Measurements from ENCODE around the gene ZNF831.

ZNF831 gene

DNA sequence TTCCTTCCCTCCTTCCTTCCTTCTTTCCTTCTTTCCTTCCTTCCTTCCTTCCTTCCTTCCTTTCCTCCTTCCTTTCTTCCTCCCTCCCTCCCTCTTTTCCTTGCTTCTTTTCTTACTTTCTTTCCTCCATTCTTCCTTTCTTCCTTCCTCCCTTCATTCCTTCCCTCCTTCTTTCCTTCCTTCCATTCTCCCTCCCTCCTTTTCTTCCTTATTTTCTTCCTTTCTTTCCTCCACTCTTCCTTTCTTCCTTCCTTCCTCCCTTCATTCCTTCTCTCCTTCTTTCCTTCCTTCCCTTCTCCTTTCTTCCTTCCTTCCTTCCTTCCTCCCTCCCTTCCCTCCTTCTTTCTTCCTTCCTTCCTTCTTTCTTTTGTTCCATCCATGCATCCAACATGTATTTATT is 101.7 kb downstream of the ZNF831 start:
- TF ChIP-seq, protein P1, sequence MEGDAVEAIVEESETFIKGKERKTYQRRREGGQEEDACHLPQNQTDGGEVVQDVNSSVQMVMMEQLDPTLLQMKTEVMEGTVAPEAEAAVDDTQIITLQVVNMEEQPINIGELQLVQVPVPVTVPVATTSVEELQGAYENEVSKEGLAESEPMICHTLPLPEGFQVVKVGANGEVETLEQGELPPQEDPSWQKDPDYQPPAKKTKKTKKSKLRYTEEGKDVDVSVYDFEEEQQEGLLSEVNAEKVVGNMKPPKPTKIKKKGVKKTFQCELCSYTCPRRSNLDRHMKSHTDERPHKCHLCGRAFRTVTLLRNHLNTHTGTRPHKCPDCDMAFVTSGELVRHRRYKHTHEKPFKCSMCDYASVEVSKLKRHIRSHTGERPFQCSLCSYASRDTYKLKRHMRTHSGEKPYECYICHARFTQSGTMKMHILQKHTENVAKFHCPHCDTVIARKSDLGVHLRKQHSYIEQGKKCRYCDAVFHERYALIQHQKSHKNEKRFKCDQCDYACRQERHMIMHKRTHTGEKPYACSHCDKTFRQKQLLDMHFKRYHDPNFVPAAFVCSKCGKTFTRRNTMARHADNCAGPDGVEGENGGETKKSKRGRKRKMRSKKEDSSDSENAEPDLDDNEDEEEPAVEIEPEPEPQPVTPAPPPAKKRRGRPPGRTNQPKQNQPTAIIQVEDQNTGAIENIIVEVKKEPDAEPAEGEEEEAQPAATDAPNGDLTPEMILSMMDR (conservative IDR thresholded peaks at IDR 0.05; ENCODE audit: low read length), result no peak
- DNase-seq (ENCODE audit: low read depth), result no peak
- H3K4me3 ChIP-seq (ENCODE audit: low read length), result no peak overlapping the region

DNA sequence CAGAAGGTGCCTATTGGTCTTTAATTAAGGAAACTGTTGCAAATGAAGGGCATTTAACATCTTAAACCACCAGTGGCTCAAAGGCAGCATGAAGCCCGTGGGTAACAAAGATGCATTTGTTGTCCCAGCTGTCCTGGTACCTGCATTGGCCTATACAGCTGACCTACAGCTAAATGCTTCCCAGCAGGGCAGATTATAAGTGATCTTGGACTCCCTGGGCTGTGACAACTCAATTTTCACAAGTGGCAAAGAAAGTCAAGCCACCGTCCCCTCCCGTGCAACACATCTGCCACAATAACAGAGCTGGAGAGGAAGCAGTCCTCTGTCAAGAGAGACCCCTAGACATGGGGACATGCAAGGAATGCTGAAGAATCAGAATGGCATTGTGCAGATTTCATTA is 105.2 kb downstream of the ZNF831 start:
- H3K4me3 ChIP-seq (ENCODE audit: low read length), result no peak overlapping the region
- no peak for DNase-seq (ENCODE audit: low read depth)
- TF ChIP-seq, protein P1 (conservative IDR thresholded peaks at IDR 0.05; ENCODE audit: low read length), result no peak

DNA sequence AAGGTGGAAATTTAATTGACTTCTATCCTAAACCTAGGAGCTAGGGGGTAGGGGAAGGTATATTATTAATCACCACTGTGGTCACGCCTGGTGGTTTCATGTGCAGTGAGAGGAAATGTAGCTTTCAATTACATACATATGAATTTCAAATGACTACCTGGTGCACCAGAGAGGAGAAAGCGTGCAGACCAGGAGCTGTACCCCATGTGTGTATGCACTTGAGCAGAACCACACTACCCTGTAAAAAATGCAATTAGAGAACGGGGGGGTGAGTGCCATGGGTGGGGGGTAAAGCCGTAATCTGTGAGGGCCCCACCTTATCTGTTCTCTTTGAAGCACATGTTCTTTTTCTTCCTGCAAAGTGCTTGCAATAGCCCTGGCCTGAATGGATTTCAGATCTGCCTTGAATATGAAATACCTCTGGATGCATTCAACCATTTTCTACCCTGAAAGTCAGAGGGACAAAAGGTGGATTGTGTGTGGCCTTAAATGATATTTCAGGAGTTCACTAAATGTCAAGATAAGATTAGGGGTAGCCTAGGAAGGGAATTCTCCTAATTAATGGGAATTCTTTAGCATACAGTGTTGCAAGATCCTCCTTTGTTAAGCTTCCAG is 105.9 kb downstream of the ZNF831 start:
- TF ChIP-seq, protein P1 (conservative IDR thresholded peaks at IDR 0.05; ENCODE audit: low read length), result no peak
- DNase-seq (ENCODE audit: low read depth), result no peak
- H3K4me3 ChIP-seq (ENCODE audit: low read length), result no peak overlapping the region

DNA sequence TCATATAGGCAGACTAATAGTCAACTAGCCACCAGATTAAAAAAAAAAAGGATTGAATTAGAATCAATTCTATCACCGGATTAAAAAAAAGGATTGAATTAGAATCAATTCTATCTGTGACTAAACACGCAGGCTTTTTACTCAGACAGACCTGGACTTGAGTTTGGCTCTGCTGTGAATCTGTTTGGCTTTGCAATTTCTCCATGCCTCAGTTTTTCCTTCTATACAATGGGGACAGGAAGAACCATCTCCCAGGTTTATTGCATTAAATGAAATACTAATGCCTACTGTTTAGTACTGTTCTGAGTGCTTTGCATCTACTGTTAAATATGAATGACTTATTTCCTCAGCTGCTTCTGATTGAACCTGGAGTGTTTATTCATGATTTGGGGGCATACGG is 106.8 kb downstream of the ZNF831 start:
- no peak for DNase-seq (ENCODE audit: low read depth)
- TF ChIP-seq, protein P1 (conservative IDR thresholded peaks at IDR 0.05; ENCODE audit: low read length), result no peak
- H3K4me3 ChIP-seq (ENCODE audit: low read length), result no peak overlapping the region

DNA sequence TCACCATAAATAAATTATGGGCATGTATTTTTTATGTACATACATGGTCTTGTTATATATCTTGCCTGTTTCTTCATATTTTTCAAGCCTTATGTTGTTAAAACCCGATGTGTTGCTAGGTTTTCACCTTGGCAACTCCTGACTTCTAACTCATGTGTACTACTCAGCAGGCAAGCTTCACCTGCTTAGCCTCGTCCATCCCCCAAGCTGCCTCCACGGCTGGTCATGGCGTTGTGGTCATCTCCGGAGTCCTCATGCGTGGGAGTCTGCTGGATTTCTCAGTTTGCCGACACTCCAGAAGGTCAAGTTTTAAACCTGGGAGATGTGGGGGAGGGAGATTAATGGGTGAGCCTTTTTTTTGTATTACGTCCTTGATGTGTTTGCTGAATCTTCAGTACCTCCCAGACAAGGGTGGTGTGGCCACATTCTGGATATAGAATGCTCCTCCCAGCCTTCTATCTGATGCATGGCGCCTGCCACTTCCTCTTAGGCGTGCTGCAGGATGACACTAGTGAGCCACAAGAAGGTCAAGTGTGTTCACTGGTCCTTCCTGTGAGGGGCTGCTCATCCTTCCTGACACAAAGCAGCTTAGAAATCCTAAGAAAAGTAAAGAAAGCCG is 110.2 kb downstream of the ZNF831 start:
- TF ChIP-seq, protein P1 (conservative IDR thresholded peaks at IDR 0.05; ENCODE audit: low read length), result no peak
- no peak for DNase-seq (ENCODE audit: low read depth)
- H3K4me3 ChIP-seq (ENCODE audit: low read length), result no peak overlapping the region

DNA sequence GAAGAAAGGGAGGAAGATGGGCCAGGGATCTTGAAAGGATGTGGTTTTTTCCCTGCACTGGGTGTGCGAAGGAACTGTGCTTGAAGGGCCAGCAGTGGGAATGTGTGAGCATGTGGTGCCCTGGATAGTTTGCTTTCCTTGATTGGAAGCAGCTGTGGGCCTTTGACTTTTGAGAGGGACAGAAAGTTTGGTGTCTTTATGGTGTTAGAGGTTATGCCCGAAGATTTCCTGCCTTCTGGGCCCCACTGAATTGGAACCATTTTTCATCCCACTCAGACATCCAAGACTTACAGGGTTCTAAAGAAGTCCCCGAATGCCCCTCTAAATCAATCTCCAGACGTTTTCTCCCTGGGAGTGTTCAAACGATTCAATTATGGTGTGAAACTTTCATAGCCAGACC is 113.3 kb downstream of the ZNF831 start:
- no peak overlapping the region for H3K4me3 ChIP-seq (ENCODE audit: low read length)
- TF ChIP-seq, protein P1 (conservative IDR thresholded peaks at IDR 0.05; ENCODE audit: low read length), result no peak
- no peak for DNase-seq (ENCODE audit: low read depth)

DNA sequence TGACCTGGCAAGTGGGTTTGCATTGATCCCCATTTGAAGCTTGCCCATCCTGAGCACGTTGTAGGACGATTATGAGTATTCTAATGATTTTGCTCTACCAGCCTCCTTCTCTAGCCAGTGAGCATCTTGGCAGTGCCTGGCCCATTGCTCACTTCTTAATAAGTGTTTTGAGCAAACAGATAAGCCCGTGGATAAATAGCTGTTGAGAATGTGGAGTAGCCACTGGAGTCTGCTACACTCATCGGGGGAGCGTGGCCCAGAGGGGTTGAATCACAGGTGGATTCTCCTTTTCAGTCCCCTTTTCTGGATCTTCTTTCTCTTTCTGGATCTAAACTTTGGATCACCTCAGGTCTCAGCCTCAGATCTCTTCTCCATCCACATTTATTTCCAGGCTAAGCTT is 120.8 kb downstream of the ZNF831 start:
- TF ChIP-seq, protein P1 (conservative IDR thresholded peaks at IDR 0.05; ENCODE audit: low read length), result no peak
- DNase-seq (ENCODE audit: low read depth), result no peak

More for the DNA sequence above, 120.8 kb downstream of the ZNF831 start:
- no peak overlapping the region for H3K4me3 ChIP-seq (ENCODE audit: low read length)

All from AG10803 (cell line).